ENCODE measurements around the gene RSPO3.

The RSPO3 gene

DNA sequence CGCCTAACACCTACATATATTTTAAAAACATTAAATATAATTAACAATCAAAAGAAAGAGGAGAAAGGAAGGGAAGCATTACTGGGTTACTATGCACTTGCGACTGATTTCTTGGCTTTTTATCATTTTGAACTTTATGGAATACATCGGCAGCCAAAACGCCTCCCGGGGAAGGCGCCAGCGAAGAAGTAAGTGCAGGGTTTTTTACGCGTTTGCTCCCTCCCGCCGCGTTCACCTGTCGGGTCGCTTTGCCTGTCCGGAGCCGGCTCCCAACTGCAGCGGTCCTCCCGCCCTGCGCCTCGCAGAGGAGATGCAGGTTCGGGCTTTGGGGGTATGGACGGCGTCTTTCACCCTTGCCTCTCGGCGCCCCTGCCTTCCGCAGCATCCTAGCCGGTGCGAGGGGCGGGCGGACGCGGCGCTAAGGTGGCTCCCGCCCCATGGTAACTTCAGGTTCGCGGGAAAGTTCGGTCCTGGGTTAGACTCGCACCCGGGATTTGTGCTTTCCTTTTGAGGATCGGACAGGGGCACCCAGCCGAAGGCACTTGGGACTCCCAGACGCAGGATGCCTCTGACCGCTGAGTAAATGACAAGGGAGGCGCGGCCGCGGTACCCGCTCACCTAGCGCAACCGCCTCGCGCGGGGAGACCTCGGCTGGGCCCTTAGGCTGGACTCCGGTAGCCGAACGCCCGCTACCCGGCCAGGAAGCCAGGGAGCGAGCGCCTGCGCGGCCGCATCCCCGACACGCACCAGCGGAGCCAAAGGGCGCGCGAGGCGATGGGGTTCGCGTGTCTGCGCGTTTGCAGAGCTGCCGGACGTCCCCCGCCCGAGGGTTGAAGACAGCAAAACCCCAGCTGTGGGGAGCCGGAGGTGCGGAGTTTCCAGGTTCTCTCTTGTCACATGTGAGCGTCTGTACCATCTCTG is 891 bp downstream of the RSPO3 start (continued):
- TF ChIP-seq, protein P1, sequence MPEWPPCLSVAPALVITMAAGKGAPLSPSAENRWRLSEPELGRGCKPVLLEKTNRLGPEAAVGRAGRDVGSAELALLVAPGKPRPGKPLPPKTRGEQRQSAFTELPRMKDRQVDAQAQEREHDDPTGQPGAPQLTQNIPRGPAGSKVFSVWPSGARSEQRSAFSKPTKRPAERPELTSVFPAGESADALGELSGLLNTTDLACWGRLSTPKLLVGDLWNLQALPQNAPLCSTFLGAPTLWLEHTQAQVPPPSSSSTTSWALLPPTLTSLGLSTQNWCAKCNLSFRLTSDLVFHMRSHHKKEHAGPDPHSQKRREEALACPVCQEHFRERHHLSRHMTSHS (tag by site-specific recombination; IDR thresholded peaks at IDR 0.05) = no peak
- TF ChIP-seq HOXD13 (CRISPR knock-in tag; IDR thresholded peaks at IDR 0.05; ENCODE audit: borderline replicate concordance) (no peak), ZNF473 (tag by site-specific recombination; IDR thresholded peaks at IDR 0.05) (no peak), ZNF670 (tag by site-specific recombination; IDR thresholded peaks at IDR 0.05; ENCODE audit: low read depth) (no peak), ZNF274 (IDR thresholded peaks at IDR 0.05; ENCODE audit: low read length) (no peak), ZNF274 (tag by site-specific recombination; IDR thresholded peaks at IDR 0.05; ENCODE audit: borderline replicate concordance) (no peak), PBX3 (CRISPR knock-in tag; IDR thresholded peaks at IDR 0.05) (peak; percentile 13; the same call in 1 of the 2 replicates), ZNF211 (tag by site-specific recombination; IDR thresholded peaks at IDR 0.05; ENCODE audit: low read depth) (no peak), ZNF138 (tag by site-specific recombination; IDR thresholded peaks at IDR 0.05; ENCODE audit: borderline replicate concordance) (no peak), ZNF366 (tag by site-specific recombination; conservative IDR thresholded peaks at IDR 0.05) (0 out of 2 replicates have a peak, but pooled peaks have one; percentile 25), MYNN (tag by site-specific recombination; IDR thresholded peaks at IDR 0.05; ENCODE audit: borderline replicate concordance) (no peak), ZNF623 (tag by site-specific recombination; IDR thresholded peaks at IDR 0.05) (no peak), ELK4 (IDR thresholded peaks at IDR 0.05; ENCODE audit: borderline replicate concordance, low read depth, low read length) (no peak), ZNF148 (tag by site-specific recombination; IDR thresholded peaks at IDR 0.05; ENCODE audit: borderline replicate concordance) (no peak), ZNF768 (tag by site-specific recombination; IDR thresholded peaks at IDR 0.05) (no peak), YY1 (tag by site-specific recombination; IDR thresholded peaks at IDR 0.05) (no peak), ZNF112 (tag by site-specific recombination; IDR thresholded peaks at IDR 0.05) (no peak), ZNF280C (tag by site-specific recombination; IDR thresholded peaks at IDR 0.05) (no peak), KLF7 (tag by site-specific recombination; IDR thresholded peaks at IDR 0.05; ENCODE audit: borderline replicate concordance) (no peak), ZNF549 (tag by site-specific recombination; IDR thresholded peaks at IDR 0.05) (no peak), ZNF596 (tag by site-specific recombination; IDR thresholded peaks at IDR 0.05) (no peak), ZNF19 (tag by site-specific recombination; IDR thresholded peaks at IDR 0.05; ENCODE audit: low read depth) (no peak), ZNF664 (tag by site-specific recombination; IDR thresholded peaks at IDR 0.05) (no peak), ZNF157 (tag by site-specific recombination; IDR thresholded peaks at IDR 0.05) (no peak), GLIS2 (tag by site-specific recombination; IDR thresholded peaks at IDR 0.05) (peak; percentile 13; the same call in 1 of the 2 replicates), ZNF626 (tag by site-specific recombination; IDR thresholded peaks at IDR 0.05) (no peak), ZNF843 (tag by site-specific recombination; IDR thresholded peaks at IDR 0.05) (no peak), ZBTB48 (tag by site-specific recombination; IDR thresholded peaks at IDR 0.05) (0 out of 2 replicates have a peak, but pooled peaks have one; percentile 21)
- TF ChIP-seq, protein P2, sequence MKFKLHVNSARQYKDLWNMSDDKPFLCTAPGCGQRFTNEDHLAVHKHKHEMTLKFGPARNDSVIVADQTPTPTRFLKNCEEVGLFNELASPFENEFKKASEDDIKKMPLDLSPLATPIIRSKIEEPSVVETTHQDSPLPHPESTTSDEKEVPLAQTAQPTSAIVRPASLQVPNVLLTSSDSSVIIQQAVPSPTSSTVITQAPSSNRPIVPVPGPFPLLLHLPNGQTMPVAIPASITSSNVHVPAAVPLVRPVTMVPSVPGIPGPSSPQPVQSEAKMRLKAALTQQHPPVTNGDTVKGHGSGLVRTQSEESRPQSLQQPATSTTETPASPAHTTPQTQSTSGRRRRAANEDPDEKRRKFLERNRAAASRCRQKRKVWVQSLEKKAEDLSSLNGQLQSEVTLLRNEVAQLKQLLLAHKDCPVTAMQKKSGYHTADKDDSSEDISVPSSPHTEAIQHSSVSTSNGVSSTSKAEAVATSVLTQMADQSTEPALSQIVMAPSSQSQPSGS (tag by site-specific recombination; IDR thresholded peaks at IDR 0.05; ENCODE audit: low read depth) = no peak

Measured in HEK293 (cell line).